ENCODE results near the gene SLC38A9.
"Not testable (repeated sequence)": the region's sequence is repeated elsewhere in the genome, so short reads cannot be mapped to it uniquely, and the experiment has no call there.

Gene SLC38A9

GRCh38 chr5:55608595-55609349, 103.4 kb downstream of the SLC38A9 start:
- no peak for DNase-seq

DNA sequence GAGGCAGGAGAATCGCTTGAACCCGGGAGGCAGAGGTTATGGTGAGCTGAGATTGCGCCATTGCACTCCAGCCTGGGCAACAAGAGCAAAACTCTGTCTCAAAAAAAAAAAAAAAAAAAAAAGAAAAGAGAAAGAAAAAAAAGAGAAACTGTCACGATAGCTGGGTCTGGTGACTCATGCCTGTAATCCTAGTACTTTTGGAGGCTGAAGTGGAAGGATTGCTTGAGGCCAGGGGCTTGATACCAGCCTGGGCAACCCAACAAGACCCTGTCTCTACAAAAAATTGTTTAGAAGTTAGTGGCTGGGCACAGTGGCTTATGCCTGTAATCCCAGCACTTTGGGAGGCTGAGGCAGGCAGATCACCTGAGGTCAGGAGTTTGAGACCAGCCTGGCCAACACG, 104.8 kb downstream of the SLC38A9 start:
- not testable (repeated sequence) for DNase-seq

- DNase-seq: no peak
These were observed 107.5 kb downstream of the SLC38A9 start for GRCh38 chr5:55604611-55605067.

- DNase-seq: no peak
These were observed 108.2 kb downstream of the SLC38A9 start for GRCh38 chr5:55603922-55604321.

- DNase-seq: no peak
These were observed 110.5 kb downstream of the SLC38A9 start for GRCh38 chr5:55601628-55602027.

GRCh38 chr5:55601204-55601618, 110.9 kb downstream of the SLC38A9 start:
- DNase-seq: no peak

DNA sequence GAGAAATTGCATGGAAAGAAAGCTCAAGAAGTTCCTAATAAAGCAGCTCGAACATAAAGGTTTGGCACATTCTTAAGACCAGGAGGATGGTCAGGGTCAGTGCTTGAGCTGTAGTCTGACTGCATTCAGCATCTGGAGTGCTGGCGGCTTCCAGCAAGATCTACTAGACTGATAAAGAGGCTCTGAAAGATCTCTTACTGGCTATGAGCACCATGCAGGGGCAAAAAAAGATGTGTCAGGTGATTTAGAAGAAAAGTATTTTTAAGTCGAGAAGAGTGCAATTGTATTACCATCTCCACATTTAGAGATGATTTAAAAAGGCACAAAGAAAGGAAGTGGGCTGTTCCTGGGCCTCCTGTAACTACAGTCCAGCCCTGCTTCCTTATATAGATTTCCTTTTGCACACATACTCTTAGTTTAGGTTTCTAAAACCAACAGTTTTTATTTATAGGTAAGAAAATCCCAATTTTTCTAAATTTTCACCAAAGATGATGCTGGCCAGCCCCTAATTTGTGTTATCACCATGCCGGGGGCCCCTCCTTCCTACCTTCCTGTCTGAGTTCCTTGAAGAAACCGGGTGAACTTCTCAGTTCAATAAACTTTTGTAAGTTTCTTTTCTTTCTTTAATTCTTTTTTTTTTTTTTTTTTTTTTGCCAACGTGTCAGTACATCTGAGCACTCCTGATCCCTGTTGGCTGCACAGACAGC, 111.5 kb downstream of the SLC38A9 start:
- DNase-seq: no peak

- no peak for DNase-seq
These were observed 112.0 kb downstream of the SLC38A9 start for GRCh38 chr5:55600086-55600485.

GRCh38 chr5:55599148-55600050, 112.7 kb downstream of the SLC38A9 start:
- no peak for DNase-seq

DNA sequence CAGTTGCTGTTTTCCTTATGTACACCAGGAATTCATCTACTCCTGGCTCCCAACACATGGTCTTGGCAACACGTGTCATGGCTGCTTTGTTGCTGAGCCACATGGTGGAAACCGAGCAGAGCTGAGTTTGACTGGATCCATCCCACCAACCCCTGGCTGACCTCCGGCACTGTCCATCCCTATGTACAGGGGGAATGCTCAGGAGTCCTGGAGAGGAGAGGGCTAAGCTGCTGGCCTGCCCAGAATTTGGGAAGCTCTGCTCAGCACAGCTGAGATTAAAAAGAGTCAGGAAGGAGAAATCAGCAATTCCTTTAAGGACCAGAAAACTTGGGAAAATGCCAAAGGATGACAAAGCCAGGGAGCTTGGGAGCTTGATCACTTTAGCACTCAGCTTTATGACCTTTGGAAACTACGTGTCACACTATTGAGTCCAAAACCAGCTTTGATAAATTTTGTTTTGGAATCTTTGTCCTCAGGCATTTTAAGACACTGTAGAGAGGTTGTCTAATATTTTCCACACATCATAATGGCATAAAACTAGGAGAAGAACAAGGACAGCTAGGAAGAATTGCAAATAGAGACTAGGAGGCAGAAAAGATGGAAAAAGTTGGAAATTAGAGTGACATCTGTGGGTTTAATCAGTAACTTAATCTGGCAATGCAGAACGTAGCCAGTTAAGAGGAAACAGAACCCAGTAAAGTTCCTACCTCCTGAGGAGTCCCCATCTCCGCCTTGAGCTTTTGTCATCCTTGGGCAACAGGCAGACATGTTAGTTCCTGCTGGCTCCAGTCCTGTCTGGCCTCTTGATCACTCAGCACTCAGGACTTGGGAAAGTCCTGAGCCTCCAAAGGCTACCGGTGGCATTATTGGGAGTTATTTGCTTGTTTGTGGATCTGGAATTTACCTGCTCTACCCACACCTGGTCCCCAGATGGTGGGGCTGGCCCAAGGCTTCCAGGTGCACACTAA, 114.8 kb downstream of the SLC38A9 start:
- no peak for DNase-seq

DNA sequence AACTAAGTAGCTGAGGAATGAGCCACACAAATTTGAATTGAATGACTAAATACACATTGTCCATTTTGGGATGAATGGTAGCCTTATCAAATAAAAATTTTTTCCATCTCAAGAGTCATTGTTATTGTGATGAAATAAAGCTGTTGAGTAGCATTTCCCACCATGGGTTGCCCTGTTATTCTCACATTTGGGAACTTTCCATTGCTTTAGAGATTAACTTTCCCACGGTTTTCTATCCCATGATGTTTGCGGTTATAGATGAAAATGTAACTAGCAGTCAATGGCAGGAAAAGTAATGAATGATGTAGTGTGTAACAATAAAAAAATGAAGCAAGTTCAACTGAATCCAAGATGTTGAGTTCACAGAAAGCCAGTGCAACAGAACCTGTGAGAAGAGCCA, 117.5 kb downstream of the SLC38A9 start:
- no peak for DNase-seq

DNA sequence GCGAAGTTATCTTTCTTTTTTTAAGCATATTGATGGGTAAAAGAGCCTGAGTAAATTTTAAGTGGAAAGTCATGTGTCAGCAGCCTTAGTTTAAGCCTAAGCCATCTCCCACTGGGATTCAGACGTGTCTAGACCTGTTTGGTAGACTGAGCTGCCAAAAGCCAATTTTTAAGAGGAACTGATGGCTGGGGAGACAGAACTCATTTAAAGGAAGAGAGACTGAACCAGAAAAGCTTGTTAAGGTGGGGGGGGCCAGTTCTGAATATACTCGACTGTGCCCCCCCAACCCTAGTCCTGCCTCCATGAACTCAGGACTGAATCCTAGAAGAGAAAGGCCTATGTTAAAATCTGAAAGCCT, 119.0 kb downstream of the SLC38A9 start:
- DNase-seq: no peak

GRCh38 chr5:55592388-55593114, 119.6 kb downstream of the SLC38A9 start:
- no peak for DNase-seq

GRCh38 chr5:55591686-55592085, 120.4 kb downstream of the SLC38A9 start:
- no peak for DNase-seq

DNA sequence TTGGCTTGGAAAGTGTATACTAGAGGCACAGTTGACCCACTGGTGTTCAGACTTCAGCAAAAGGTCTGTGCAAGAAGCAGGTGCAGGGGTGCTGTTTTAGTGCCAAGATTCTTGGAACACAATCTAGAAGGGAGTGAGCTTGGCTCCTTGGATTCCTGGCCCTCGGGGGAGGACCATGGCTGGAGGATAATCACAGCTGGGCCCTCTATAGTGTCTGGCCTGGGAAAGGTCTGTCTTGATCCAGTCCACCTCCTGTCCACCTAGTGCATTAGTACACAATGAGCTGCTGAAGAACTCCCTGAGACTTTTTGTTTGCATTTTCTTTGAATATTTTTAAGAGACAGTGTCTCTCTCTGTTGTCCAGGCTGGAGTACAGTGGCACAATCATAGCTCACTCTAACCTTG, 126.9 kb downstream of the SLC38A9 start:
- DNase-seq: no peak

GRCh38 chr5:55584398-55585205, 127.5 kb downstream of the SLC38A9 start:
- no peak for DNase-seq

DNA sequence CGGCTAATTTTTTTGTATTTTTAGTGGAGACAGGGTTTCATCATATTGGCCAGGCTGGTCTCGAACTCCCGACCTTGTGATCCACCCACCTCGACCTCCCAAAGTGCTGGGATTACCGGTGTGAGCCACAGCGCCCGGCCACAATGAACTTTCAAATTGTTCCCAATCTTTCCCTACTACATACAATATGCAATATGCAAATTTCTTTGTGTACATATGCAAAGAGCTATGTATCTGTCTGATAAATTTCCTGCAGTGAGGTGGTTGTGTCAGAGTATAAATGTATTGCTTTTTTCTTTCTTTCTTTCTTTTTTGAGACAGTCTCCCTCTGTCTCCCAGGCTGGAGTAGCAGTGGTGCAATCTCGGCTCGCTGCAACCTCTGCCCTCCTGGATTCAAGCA, 128.5 kb downstream of the SLC38A9 start:
- DNase-seq: no peak

GRCh38 chr5:55582256-55582655, 129.9 kb downstream of the SLC38A9 start:
- no peak for DNase-seq

GRCh38 chr5:55580042-55580441, 132.1 kb downstream of the SLC38A9 start:
- DNase-seq: no peak

- DNase-seq: no peak
These were observed 133.4 kb downstream of the SLC38A9 start for GRCh38 chr5:55578771-55579170.

Data from stimulated activated CD4-positive, alpha-beta T cell treated with anti-CD3 and anti-CD28 coated beads, Interleukin-2, amount 100 ng/mL, for 24 hours (primary cell).